Spleen (tissue), 11 donors: ENCODE results near the gene SPANXD. TPM values are rescaled to one million over a fixed set of nuclear protein-coding genes. Genes with fewer than 3 reads are reported as not detected.

Experiments used
- DNase-seq: peaks from one replicate; pipeline ENCODE4 v3.0.0-alpha.2; 2020
- H3K27ac ChIP-seq, 8 donors: fragments of 200-600 bp; sonication (generic) in 7 of 8; 1 replicate in 4 of 8; 2 replicates in 4 of 8; pipeline versions ENCODE4 v1.5.0 to v1.8.0; 2016 to 2021; ENCODE audit warnings: inconsistent platforms in 4 of 8, mild to moderate bottlenecking in 4 of 8, moderate library complexity in 1 of 8
- H3K27me3 ChIP-seq, 7 donors: fragments of 200-600 bp; sonication (generic) in 6 of 7; replicated peaks in 1 of 7; 1 replicate in 4 of 7; 2 replicates in 3 of 7; pipeline versions ENCODE4 v1.5.0 to v1.8.0; 2016 to 2021; ENCODE audit warnings: inconsistent platforms in 3 of 7, mild to moderate bottlenecking in 1 of 7
- H3K36me3 ChIP-seq, 6 donors: fragments of 200-600 bp; sonication (generic) in 5 of 6; 1 replicate in 4 of 6; 2 replicates in 2 of 6; pipeline versions ENCODE4 v1.5.0 to v1.8.0; 2016 to 2021; ENCODE audit warnings: inconsistent platforms in 2 of 6
- H3K4me1 ChIP-seq, 6 donors: fragments of 200-600 bp; sonication (generic) in 5 of 6; 1 replicate in 3 of 6; 2 replicates in 3 of 6; pipeline versions ENCODE4 v1.5.0 to v1.8.0; 2016 to 2021; ENCODE audit warnings: inconsistent platforms in 3 of 6
- H3K4me3 ChIP-seq, 8 donors: fragments of 200-600 bp; sonication (generic) in 7 of 8; 1 replicate in 4 of 8; 2 replicates in 4 of 8; pipeline versions ENCODE4 v1.5.0 to v1.8.0; 2016 to 2021; ENCODE audit warnings: inconsistent platforms in 4 of 8, mild to moderate bottlenecking in 4 of 8, moderate library complexity in 2 of 8
- H3K9me3 ChIP-seq, 8 donors: fragments of 200-600 bp; sonication (generic) in 7 of 8; 1 replicate in 4 of 8; 2 replicates in 4 of 8; pipeline versions ENCODE4 v1.5.0 to v1.8.0; 2016 to 2021; ENCODE audit warnings: inconsistent platforms in 4 of 8
- POLR2A ChIP-seq, 3 donors: fragments of 450-650 bp; IDR thresholded peaks; one replicate each; pipeline ENCODE4 v1.5.1; 2017; ENCODE audit warnings: antibody characterized with exemption in 3 of 3, mild to moderate bottlenecking in 1 of 3
- POLR2AphosphoS5 ChIP-seq, 3 donors: sonication (generic); formaldehyde crosslinking; IDR thresholded peaks; one replicate each; pipeline ENCODE4 v1.5.1; 2017; ENCODE audit warnings: antibody characterized with exemption in 3 of 3
- WGBS, 5 donors: extraction: QIAGEN DNeasy Blood & Tissue Kit in 3 of 5; methylation state at CpG; one replicate each; pipeline versions ENCODE4 v1.1.5 to v1.1.7; 2013 to 2018; 5-methylcytosine and 5-hydroxymethylcytosine counted together
- intact Hi-C: fragments of 100-400 bp; cut with DNase I; formaldehyde crosslinking; loops from one replicate; pipeline ENCODE4 v1.15.0; 2023; ENCODE audit warnings: low total_unique reads
- polyA plus RNA-seq, 3 donors: library from polyadenylated mRNA; stranded (reverse); fragments of 200-250 nt; gene quantifications; one replicate each; pipeline ENCODE4 v1.2.1, GENCODE V29; 2013
- total RNA-seq, 7 donors: library from RNA; depleted of rRNA in 3 of 7; stranded (reverse); fragments of >200 nt in 3 of 7; fragmentation: NEBNext Ultra II Directional in 4 of 7; extraction: Animal tissue kit (Norgen Biotek cat#: 25700) in 4 of 7; gene quantifications; one replicate each; pipeline versions ENCODE4 v1.1.0 to v1.2.1, GENCODE V29; 2016 to 2021
- TF ChIP-seq, protein P1 (sequence below), 11 experiments: fragments of 200-600 bp in 7 of 11; fragments of 450-650 bp in 4 of 11; sonication (generic) in 4 of 11; IDR thresholded peaks in 8 of 11; conservative IDR thresholded peaks in 3 of 11; 1 replicate in 7 of 11; 2 replicates in 4 of 11; pipeline versions ENCODE4 v1.4.0 to v1.8.0; 2016 to 2021; ENCODE audit warnings: antibody characterized with exemption in 11 of 11, inconsistent platforms in 4 of 11, mild to moderate bottlenecking in 1 of 11
- donor health status: healthy with polysubstance abuse.
- donor health status: DM: no; HTN: no; CAD: no; lungs with moderate emphysema.
- donor health status: DM: no; HTN: no; CAD: no.
- donor health status: Bipolar disorder and iron deficiency.
- donor health status: healthy.
- donor health status: DM: no; HTN: no; CAD: no.
- donor health status: DM: yes; HTN: yes; CAD: no.

The SPANXD gene
- total and polyA plus RNA-seq, 10 donors, result not detected

DNA sequence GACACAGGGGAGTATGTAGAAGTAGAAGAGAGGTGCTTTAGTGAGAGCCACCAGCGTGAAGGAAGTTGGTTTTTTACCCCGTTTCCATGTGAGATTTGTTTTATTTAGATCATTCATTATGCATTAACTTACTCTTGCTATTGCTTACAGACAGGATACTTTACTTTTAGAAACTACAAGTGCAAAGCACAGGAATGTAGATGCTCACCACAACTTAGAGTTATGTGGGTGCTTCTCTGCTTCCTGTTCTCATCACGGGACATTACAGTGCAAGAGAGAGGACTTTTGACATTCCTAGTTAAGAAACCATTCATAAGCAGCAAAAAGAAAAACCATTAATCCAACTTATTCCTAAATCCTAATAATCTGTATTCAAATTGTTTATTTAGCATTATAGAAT, 25.6 kb upstream of the SPANXD start:
- no peak overlapping the region for H3K4me3 ChIP-seq
- H3K27me3 ChIP-seq, result no peaks in the 10 kb centered on the region
- no peaks in the 10 kb centered on the region for H3K36me3 ChIP-seq
- intact Hi-C loops, result no loop called here
- 38 to 75% (median 49%) methylated on average over 3 of the region's 3 CpGs for WGBS, 5 donors
- H3K27ac ChIP-seq, result no peak overlapping the region
- TF ChIP-seq POLR2AphosphoS5 (IDR thresholded peaks at IDR 0.05) (no peak), POLR2A (IDR thresholded peaks at IDR 0.05) (no peak)
- TF ChIP-seq, protein P1, sequence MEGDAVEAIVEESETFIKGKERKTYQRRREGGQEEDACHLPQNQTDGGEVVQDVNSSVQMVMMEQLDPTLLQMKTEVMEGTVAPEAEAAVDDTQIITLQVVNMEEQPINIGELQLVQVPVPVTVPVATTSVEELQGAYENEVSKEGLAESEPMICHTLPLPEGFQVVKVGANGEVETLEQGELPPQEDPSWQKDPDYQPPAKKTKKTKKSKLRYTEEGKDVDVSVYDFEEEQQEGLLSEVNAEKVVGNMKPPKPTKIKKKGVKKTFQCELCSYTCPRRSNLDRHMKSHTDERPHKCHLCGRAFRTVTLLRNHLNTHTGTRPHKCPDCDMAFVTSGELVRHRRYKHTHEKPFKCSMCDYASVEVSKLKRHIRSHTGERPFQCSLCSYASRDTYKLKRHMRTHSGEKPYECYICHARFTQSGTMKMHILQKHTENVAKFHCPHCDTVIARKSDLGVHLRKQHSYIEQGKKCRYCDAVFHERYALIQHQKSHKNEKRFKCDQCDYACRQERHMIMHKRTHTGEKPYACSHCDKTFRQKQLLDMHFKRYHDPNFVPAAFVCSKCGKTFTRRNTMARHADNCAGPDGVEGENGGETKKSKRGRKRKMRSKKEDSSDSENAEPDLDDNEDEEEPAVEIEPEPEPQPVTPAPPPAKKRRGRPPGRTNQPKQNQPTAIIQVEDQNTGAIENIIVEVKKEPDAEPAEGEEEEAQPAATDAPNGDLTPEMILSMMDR (IDR thresholded peaks at IDR 0.05 in 8 of 11, conservative IDR thresholded peaks at IDR 0.05 in 3 of 11), result no peak
- no peak for DNase-seq
- H3K9me3 ChIP-seq, result no peaks in the 10 kb centered on the region
- no peaks in the 10 kb centered on the region for H3K4me1 ChIP-seq

DNA sequence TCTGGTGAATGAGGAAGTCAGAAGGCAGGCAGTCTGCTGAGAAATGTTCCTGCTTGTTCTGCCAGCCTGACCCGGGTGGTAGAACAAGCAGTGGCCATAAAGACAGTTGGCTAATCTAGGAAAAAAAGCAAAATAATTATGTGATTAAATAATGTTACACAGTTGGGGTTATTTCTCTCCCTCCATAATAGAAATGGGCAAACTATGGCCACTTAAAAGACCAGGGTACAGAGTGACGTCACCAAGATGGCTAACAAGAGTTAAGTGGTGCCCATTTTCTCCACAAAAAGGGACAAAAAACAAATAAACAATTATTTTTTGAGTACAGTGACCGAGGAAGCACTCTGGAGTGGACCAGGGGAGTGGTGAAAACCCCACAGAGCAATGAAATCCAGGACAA, 16.1 kb upstream of the SPANXD start:
- Histone ChIP-seq H3K27me3 (no peaks in the 10 kb centered on the region), H3K27ac (no peak overlapping the region), H3K9me3 (no peaks in the 10 kb centered on the region), H3K4me3 (no peak overlapping the region), H3K36me3 (no peaks in the 10 kb centered on the region), H3K4me1 (no peaks in the 10 kb centered on the region)
- WGBS, 5 donors, result 31 to 55% (median 49%) methylated on average over 3 of the region's 3 CpGs
- DNase-seq, result no peak
- no peak for TF ChIP-seq POLR2A (IDR thresholded peaks at IDR 0.05)
- intact Hi-C loops, result no loop called here

DNA sequence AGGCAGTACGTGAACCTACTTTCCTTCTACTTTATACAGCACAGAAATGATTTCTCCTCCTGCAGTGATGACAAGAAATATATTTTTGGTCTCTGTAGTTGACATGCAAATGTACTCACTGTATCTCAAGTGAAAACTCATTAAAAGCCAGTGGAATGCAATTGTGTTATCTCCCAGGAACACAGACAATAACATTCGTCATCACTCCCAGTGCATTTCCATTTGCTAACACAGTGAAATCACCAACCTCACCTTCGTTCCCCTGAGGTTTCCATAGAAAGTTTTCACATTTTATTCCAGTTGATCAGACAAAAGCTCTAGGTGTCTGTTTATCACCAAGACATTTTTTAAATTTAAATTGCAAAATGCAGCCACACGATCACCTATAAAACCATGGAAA, 2.5 kb upstream of the SPANXD start:
- 70 to 82% (median 74%) methylated on average over 4 of the region's 4 CpGs for WGBS, 5 donors
- TF ChIP-seq POLR2AphosphoS5 (IDR thresholded peaks at IDR 0.05) (no peak), POLR2A (IDR thresholded peaks at IDR 0.05) (no peak)
- TF ChIP-seq, protein P1 (IDR thresholded peaks at IDR 0.05 in 8 of 11, conservative IDR thresholded peaks at IDR 0.05 in 3 of 11), result no peak
- H3K27ac ChIP-seq, result no peak overlapping the region
- H3K36me3 ChIP-seq, result no peaks in the 10 kb centered on the region
- H3K9me3 ChIP-seq, result no peaks in the 10 kb centered on the region
- no peaks in the 10 kb centered on the region for H3K4me1 ChIP-seq
- DNase-seq, result no peak
- no peaks in the 10 kb centered on the region for H3K27me3 ChIP-seq
- no peak overlapping the region for H3K4me3 ChIP-seq
- intact Hi-C loops, result no loop called here

DNA sequence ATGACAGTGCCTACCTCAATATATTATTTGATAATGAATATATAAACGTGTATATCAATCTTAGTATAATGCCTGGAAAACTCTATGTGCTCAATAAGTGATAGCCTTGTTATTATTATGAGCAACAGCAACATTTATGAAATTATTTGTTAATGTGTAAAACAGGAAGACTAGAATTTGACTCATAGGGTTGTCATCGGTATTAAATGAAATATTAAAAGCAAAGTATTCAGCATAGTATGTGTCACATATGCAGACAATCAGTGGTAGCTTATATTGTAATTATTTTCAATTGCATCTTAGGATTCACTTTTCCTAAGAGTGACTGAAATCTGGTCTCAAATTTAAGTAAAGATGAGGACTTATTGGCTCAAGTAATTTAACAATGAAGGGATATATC, 24.6 kb downstream of the SPANXD start:
- no peak overlapping the region for H3K4me3 ChIP-seq
- no peaks in the 10 kb centered on the region for H3K9me3 ChIP-seq
- H3K36me3 ChIP-seq, result no peaks in the 10 kb centered on the region
- 55 to 78% (median 67%) methylated on average over 2 of the region's 2 CpGs for WGBS, 5 donors
- no peaks in the 10 kb centered on the region for H3K27me3 ChIP-seq
- DNase-seq, result no peak
- H3K4me1 ChIP-seq, result no peaks in the 10 kb centered on the region
- intact Hi-C loops, result no loop called here
- no peak for TF ChIP-seq POLR2A (IDR thresholded peaks at IDR 0.05)
- TF ChIP-seq, protein P1 (IDR thresholded peaks at IDR 0.05 in 8 of 11, conservative IDR thresholded peaks at IDR 0.05 in 3 of 11), result no peak
- no peak for TF ChIP-seq POLR2AphosphoS5 (IDR thresholded peaks at IDR 0.05)
- H3K27ac ChIP-seq, result no peak overlapping the region

DNA sequence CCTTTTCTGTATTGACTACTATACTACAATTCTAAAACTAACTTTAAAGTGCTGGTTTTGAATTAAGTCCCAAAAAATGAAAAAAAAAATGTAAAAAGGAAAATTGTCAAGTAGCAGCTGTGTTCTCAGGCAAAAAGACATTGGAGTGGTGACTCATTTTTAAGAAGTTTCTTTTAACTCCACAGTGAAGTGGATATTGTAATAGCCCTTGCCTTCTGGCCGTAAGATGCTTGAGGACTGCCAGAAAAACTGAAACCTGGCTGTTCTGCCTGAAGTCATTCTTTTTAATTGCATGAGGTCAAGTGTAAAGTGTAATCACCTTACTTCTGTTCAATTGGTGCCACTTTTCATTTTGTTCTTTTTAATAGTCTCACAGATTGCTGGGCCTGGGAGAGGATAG, 28.9 kb downstream of the SPANXD start:
- TF ChIP-seq POLR2A (IDR thresholded peaks at IDR 0.05) (no peak), POLR2AphosphoS5 (IDR thresholded peaks at IDR 0.05) (no peak)
- TF ChIP-seq, protein P1 (IDR thresholded peaks at IDR 0.05 in 8 of 11, conservative IDR thresholded peaks at IDR 0.05 in 3 of 11), result no peak
- Histone ChIP-seq H3K27ac (no peak overlapping the region), H3K27me3 (no peaks in the 10 kb centered on the region), H3K36me3 (no peaks in the 10 kb centered on the region), H3K4me3 (no peak overlapping the region), H3K9me3 (no peaks in the 10 kb centered on the region), H3K4me1 (no peaks in the 10 kb centered on the region)
- 57 to 95% (median 67%) methylated on average over 1 of the region's 1 CpG for WGBS, 5 donors
- DNase-seq, result no peak
- intact Hi-C loops, result no loop called here
